HG03025 (cell line): ENCODE measurements around the gene FSTL4.

Experiments
- ATAC-seq: cut with Tn5 transposase; IDR thresholded peaks from one replicate; pipeline ENCODE4 v1.9.1; 2021; ENCODE audit warnings: mild to moderate bottlenecking, moderate library complexity; ENCODE audit not compliant: unreplicated experiment, low FRiP score

Gene FSTL4

GRCh38 chr5:133372293-133372937 lies 239.9 kb downstream of the FSTL4 start:
- no peak for ATAC-seq

DNA sequence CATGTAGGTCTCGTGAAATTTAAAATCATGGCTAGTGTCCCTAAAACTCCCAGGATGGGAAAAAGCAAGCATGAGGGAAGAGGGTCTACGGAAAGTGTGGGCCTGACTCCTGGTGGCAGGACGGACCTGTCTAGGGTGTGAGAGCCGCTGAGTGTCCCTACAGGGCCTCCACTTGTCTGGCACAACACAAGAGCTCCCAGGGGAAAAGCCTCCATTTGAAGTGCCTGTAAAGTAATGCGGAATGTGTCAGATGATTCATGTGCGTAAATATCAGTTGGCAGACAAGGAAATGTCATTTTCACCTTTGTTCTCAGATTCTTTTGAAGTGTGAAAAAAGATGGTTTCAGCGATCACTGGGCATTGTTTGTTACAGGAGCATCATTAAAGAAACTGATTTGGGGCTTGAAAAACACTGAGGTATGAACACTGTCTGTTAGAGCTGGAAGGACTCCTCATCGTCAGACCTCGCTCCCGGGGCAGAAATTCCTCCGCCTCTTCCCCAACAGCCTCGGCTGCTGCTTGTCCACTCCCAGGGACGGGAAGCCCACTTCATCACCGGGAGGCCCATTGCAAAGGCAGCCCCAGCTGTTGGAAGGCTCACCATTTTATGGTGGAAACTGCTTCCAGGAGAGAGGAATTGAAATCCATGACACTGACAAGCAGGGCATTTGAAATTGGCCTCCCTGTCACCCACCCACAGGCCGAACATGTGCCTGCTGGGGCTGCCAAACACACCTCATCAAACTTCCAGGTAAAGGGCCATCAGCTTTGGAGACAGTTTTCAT lies 240.8 kb downstream of the FSTL4 start:
- ATAC-seq, result no peak

GRCh38 chr5:133370904-133371303 lies 241.4 kb downstream of the FSTL4 start:
- no peak for ATAC-seq

GRCh38 chr5:133370036-133370831 lies 242.1 kb downstream of the FSTL4 start:
- ATAC-seq, result no peak

- no peak for ATAC-seq
Measured at GRCh38 chr5:133368916-133369783, 243.2 kb downstream of the FSTL4 start.

- no peak for ATAC-seq
Measured at GRCh38 chr5:133367984-133368383, 244.4 kb downstream of the FSTL4 start.

DNA sequence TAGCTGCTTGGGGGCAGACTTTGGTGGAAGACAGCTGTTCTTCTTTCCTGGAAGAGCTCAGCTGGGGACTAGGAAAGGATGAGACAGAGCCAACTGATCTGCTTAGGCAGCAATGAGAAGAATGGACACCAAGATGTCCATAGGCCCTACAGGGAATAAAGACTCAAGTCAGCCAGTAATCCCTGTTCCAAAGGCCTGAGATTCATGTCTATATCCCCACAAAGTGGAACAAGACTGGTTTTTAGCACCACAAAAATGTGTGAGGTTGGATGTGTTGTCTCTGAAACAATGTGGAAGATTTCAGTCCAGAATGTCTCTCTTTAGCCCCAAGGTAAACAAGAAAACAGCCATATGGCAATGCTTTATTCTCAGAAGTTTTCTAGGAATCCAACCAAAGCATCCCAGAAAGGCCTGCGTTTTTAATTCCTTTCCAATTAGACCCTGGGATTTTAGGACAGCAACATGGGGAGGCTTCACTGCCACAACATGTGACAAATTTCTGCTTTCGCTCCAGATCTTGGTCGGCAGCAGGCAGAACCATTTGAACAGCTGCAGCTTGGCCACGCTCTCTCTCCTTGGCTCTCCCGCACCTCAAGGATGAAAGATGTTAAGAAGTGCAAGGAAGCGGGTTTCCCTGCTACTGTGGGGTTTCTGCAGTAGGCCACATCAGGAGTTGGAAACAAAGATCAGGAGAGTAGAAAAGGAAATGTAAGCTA lies 245.1 kb downstream of the FSTL4 start:
- no peak for ATAC-seq

DNA sequence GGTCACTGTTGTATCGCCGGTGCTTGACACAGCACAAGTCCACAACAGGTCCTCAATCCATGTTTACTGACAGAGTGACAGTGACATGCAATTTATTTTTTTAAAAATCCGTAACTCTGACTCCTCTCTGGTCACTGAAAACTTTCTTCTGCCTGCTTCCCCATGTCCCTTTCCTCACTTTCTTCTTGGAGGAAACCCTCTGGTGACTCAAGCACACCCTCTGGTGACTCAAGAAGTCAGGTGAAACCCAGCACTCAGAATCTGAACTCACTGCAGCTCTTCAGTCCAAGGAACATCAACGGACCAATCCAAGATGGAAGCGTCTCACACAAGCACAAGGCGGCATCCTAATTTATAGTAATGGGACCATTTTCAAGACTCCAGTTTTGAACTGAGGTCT lies 245.9 kb downstream of the FSTL4 start:
- ATAC-seq, result no peak

GRCh38 chr5:133365738-133366137 lies 246.6 kb downstream of the FSTL4 start:
- ATAC-seq, result no peak

DNA sequence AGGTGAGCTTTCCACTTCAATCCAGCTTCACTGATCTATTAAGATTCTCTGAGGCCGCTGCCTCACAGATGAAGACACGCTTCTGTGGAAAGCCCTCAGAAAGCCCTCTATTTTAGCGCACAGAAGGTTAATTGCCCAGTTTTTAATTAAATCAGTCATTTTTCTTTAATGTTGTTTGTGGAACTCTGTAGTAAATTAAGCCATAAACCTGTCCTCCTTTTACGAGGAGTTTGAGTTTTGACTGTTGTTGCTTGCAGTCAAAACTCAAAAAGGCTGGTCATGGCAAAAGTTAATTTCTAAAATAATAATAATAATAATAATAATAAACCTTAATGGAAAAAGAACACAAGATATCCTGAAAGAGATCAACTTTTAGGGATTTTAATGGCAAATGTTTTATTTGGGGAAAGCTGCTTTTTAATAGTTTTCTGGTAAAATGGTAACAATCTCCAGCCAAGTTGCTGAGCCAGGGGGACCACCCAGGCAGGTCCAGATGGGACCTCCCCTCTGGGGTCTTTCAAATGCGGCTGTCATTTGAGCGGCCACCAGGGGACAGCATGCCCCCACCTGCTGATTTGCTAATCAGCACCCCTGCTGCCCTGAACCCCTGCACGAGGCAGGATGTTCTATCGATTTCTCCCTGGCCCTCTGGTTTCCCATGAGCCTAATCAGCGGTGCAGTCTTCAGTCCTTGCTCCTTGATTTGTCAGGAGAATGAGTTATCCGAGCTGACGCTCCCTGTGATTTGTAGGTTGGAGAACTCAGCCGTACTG lies 247.2 kb downstream of the FSTL4 start:
- ATAC-seq, result no peak

GRCh38 chr5:133363807-133364587 lies 248.3 kb downstream of the FSTL4 start:
- no peak for ATAC-seq

GRCh38 chr5:133362438-133362837 lies 249.9 kb downstream of the FSTL4 start:
- no peak for ATAC-seq

DNA sequence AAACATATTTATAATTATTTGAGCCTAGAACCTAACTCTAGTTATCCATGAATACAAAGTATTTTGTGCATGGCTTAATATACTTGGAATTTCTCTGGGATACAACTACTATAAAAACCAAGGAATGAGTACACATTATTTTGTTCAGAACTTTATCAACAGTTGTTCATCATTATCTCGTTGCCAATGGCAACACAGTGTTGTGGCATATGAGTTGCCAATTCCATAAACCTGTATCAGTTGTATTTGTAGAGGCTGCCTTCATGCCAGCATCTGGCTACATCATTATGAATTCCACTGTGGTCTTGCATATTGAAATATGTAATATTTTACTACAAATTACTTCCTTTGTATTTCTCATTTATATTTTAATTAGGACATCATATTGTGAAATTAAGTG lies 250.4 kb downstream of the FSTL4 start:
- ATAC-seq, result no peak

DNA sequence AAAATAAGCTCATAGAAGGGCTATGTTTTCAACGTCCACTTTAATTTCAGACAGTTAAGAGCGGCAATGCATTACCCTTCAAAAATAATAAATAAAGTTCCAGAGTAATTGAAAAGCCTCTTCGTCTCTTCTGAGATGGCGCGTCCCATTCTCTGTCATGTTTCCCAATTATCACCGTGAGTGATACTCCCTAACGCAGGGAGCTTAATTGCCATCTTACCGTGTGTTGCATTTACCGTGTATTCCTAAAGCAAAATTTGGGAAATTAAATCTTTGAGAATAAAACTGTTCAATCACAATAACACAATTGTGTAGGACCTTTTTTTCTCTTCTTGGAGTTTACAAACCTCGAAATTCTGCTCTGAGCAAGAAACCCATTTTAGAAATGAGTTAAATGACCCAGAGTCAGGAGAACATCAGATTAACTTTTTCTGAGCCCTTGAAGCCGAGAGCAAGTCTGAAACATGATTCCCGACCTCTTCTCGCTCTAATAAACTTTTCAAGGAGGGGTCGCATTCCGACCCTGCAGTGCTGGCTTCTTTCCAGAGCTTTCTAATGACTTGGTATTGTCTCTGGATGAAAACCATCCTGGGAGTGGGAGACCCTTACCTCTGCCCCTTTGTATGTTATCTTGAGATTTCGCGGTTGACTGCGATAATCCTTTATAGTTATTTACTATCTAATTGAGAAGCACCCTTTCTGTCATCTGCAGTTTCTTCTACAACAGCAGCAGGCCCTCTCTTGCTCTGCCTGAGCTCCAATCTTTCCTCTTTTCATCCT lies 251.5 kb downstream of the FSTL4 start:
- no peak for ATAC-seq

DNA sequence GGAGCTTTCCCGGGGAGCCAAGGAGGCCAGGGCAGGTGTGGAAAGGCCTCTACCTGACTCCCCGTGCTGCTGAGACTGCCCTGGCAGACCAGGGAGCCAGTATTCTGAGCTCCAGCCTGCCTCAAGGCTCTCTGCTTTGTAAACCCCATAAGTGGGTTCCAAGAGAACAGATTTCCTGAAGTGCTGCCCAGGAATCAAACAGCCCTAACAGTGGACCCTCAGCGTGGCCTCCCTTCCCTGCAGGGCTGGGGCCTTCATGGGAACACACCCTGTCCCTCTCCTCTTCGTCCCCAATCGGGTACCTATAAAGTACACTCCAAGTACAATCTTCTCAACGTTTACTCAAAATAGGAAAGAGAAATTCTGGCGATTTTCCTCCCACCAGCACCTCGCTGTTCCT lies 252.5 kb downstream of the FSTL4 start:
- no peak for ATAC-seq

GRCh38 chr5:133358271-133358670 lies 254.1 kb downstream of the FSTL4 start:
- no peak for ATAC-seq

DNA sequence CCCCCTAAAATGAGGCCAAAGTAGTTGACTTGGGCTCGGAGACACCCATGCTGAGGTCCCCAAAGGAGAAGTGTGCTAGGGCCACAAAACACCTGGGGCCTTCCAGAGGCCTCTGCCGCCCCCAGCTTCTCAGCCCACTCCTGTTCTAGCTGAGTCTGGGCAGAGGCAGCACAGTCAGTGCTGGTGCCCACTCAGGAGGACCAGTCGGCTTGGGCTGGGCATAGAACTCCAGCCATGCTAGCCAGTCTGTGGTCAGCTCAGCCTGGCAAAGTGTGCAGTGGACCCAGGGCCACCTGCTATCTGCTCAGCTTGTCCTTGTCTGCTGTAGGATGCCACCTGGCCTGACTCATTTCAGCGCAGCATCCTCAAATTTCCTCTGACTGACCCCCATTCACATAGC lies 254.6 kb downstream of the FSTL4 start:
- no peak for ATAC-seq
